Effector memory CD4-positive, alpha-beta T cell (primary cell): Measurements from ENCODE around the gene RRAS2.

Experiments used
- DNase-seq, 3 donors: peaks; one replicate each; pipeline ENCODE4 v3.0.0-alpha.2; 2020
- H3K27ac ChIP-seq: 2 replicates; pipeline ENCODE4 v1.7.0; 2013; ENCODE audit warnings: mild to moderate bottlenecking, low read length, moderate library complexity; ENCODE audit not compliant: insufficient read depth, poor library complexity, severe bottlenecking
- H3K27me3 ChIP-seq: replicated peaks from 2 replicates; pipeline ENCODE4 v1.7.0; 2013; ENCODE audit warnings: mild to moderate bottlenecking, low read length; ENCODE audit not compliant: insufficient read depth, control insufficient read depth, poor library complexity, severe bottlenecking
- H3K36me3 ChIP-seq: 2 replicates; pipeline ENCODE4 v1.7.0; 2013; ENCODE audit warnings: mild to moderate bottlenecking, low read length, moderate library complexity; ENCODE audit not compliant: control insufficient read depth, insufficient read depth
- H3K4me1 ChIP-seq: 2 replicates; pipeline ENCODE4 v1.7.0; 2013; ENCODE audit warnings: low read length, mild to moderate bottlenecking; ENCODE audit not compliant: control insufficient read depth, insufficient read depth, poor library complexity, severe bottlenecking
- H3K4me3 ChIP-seq: 2 replicates; pipeline ENCODE4 v1.7.0; 2013; ENCODE audit warnings: low read length, low read depth, mild to moderate bottlenecking; ENCODE audit not compliant: insufficient read depth, poor library complexity, severe bottlenecking
- H3K9me3 ChIP-seq: 2 replicates; pipeline ENCODE4 v1.7.0; 2013; ENCODE audit warnings: mild to moderate bottlenecking, low read length, moderate library complexity; ENCODE audit not compliant: control insufficient read depth

Gene RRAS2

DNA sequence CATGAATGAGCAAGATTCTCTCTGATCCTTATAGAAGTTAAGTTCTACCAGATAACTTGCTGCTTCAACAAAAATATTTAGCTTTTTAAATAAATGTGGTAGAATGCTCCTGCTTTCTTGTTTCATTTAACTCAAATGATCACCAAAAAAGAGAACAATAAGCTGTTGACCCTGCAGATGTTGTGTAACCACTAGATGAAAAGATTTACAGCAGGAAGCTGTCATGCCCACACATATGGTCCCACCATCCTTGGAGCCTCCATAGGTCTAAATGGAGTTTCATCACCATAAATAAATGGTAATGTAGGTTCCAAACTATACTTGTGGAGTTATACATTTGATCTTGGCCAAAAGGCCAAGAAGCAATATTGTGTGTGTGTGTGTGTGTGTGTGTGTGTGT is 118.8 kb downstream of the RRAS2 start:
- H3K27me3 ChIP-seq = no peaks in the 10 kb centered on the region
- no peak for DNase-seq
- H3K4me3 ChIP-seq = no peak overlapping the region
- H3K9me3 ChIP-seq = no peaks in the 10 kb centered on the region
- no peak overlapping the region for H3K27ac ChIP-seq
- H3K36me3 ChIP-seq = no peaks in the 10 kb centered on the region
- no peaks in the 10 kb centered on the region for H3K4me1 ChIP-seq

GRCh38 chr11:14237444-14237961 is 121.5 kb downstream of the RRAS2 start:
- Histone ChIP-seq H3K27me3 (no peaks in the 10 kb centered on the region), H3K36me3 (no peaks in the 10 kb centered on the region), H3K4me3 (no peak overlapping the region), H3K4me1 (no peaks in the 10 kb centered on the region), H3K27ac (no peak overlapping the region), H3K9me3 (no peaks in the 10 kb centered on the region)
- DNase-seq = no peak

DNA sequence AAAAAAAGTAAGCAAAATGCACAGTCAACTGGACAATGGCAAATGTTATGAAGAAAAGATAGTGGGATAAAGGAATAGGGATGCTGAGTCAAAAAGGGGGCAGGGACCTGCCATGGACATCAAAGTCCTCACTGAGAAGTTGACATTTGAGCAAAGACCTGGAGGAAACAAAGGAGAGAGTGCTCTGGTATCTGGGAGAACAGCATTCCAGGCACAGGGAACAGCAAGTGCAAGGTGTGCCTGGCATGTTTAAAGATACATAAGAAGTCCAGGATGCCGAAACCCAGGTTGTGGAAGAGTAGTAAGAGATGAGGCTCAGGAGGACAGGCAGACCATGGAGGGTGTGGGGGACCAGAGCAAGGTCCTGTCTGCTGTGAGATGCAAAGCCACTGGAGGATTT is 123.3 kb downstream of the RRAS2 start:
- DNase-seq = no peak
- Histone ChIP-seq H3K4me3 (no peak overlapping the region), H3K4me1 (no peaks in the 10 kb centered on the region), H3K36me3 (no peaks in the 10 kb centered on the region), H3K27ac (no peak overlapping the region), H3K27me3 (no peaks in the 10 kb centered on the region), H3K9me3 (no peaks in the 10 kb centered on the region)

- H3K27me3 ChIP-seq = no peaks in the 10 kb centered on the region
- H3K27ac ChIP-seq = no peak overlapping the region
- H3K9me3 ChIP-seq = no peaks in the 10 kb centered on the region
- H3K4me1 ChIP-seq = no peaks in the 10 kb centered on the region
- H3K4me3 ChIP-seq = no peak overlapping the region
- no peak for DNase-seq
- no peaks in the 10 kb centered on the region for H3K36me3 ChIP-seq
Measured at GRCh38 chr11:14234446-14234845, 124.5 kb downstream of the RRAS2 start.

GRCh38 chr11:14232652-14233051 is 126.3 kb downstream of the RRAS2 start:
- no peak overlapping the region for H3K27ac ChIP-seq
- H3K4me3 ChIP-seq = no peak overlapping the region
- H3K4me1 ChIP-seq = no peaks in the 10 kb centered on the region
- H3K36me3 ChIP-seq = no peaks in the 10 kb centered on the region
- DNase-seq = no peak
- no peaks in the 10 kb centered on the region for H3K9me3 ChIP-seq
- H3K27me3 ChIP-seq = no peaks in the 10 kb centered on the region

DNA sequence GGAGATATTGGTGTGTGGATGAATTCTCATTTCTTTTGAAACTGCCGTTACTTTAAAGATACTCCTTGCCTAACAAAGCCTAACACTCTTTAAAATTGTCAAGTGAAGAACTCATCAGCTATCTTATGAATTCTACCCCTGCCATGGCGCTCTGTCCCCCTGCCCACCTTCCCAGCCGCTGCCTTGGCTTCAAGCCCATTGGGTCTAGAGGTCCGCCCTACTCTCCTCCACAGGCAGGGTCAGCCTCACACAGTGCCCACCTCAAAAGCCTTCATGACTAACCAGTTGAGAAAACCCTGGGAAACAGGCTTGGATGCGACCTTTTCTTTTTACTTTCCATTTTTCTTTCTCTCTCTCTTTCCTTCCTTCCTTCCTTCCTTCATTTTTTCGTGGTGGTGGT is 128.6 kb downstream of the RRAS2 start:
- Histone ChIP-seq H3K27ac (no peak overlapping the region), H3K9me3 (no peaks in the 10 kb centered on the region), H3K36me3 (no peaks in the 10 kb centered on the region), H3K4me3 (no peak overlapping the region), H3K4me1 (no peaks in the 10 kb centered on the region), H3K27me3 (no peaks in the 10 kb centered on the region)
- no peak for DNase-seq

DNA sequence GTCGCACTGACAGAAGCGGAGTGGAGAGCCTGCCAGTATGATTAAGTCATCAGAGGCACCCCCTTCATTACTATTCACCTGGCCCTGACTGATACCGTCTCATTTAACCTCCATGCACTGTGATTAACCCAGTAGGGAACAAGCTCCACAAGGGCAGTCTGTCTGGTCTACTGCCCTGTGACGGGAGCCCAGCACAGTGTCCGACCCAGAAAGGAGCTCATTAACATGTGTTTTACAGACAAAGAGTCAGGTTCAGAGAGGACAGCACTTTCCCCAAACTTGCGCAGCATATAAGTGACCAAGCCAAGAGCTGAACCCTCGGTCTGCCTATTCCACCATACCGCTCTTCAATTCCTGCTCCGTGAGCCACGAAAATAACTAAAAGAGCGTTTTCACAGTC is 129.5 kb downstream of the RRAS2 start:
- Histone ChIP-seq H3K4me1 (no peaks in the 10 kb centered on the region), H3K36me3 (no peaks in the 10 kb centered on the region), H3K4me3 (no peak overlapping the region), H3K27ac (no peak overlapping the region), H3K27me3 (no peaks in the 10 kb centered on the region), H3K9me3 (no peaks in the 10 kb centered on the region)
- no peak for DNase-seq

GRCh38 chr11:14228356-14228755 is 130.6 kb downstream of the RRAS2 start:
- Histone ChIP-seq H3K36me3 (no peaks in the 10 kb centered on the region), H3K4me3 (no peak overlapping the region), H3K4me1 (no peaks in the 10 kb centered on the region), H3K27me3 (no peaks in the 10 kb centered on the region), H3K27ac (no peak overlapping the region), H3K9me3 (no peaks in the 10 kb centered on the region)
- DNase-seq = no peak
